GM21515 (cell line): ENCODE measurements around the gene SNX18.
A peak's percentile ranks its signal among the peaks of the same experiment; 100 is the strongest.
"Not testable (repeated sequence)": the region's sequence is repeated elsewhere in the genome, so short reads cannot be mapped to it uniquely, and the experiment has no call there.

ENCODE experiments used
- ATAC-seq: cut with Tn5 transposase; IDR thresholded peaks from one replicate; pipeline ENCODE4 v1.9.1; 2021; ENCODE audit not compliant: unreplicated experiment

Gene SNX18

DNA sequence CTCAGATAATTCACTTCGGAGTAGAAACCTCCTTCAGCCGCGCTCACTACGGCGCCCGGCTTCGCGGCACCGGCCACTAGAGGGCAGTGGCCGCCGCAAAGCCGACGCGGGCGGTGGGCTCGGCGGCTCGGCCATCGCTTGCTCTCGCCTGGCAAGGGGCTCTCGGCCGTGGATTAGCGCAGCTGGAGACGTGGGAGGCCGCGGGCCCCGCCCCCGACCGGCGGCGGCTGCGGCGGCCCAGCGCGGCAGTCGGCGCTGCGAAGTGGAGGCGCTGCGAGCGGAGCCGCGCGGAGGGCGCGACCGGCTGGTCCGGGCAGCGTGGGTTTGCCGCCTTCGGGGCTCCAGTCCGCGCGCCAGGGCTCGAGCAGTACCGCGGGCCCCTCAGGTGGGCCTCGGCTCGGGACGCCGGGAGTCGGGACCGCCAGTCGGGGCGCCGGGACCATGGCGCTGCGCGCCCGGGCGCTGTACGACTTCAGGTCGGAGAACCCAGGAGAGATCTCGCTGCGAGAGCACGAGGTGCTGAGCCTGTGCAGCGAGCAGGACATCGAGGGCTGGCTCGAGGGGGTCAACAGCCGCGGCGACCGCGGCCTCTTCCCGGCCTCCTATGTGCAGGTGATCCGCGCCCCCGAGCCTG lies at the start of gene SNX18:
Gene SNX18 (plus strand): TSS at position 248 of the 634 bp plus-strand sequence. CDS start 194 bp downstream, at position 442.
- ATAC-seq: peak; percentile 97

- peak; percentile 89 for ATAC-seq
Observed at GRCh38 chr5:54469622-54470021, 47.9 kb upstream of the SNX18 start.

GRCh38 chr5:54470128-54470527 lies 47.4 kb upstream of the SNX18 start:
- no peak for ATAC-seq

GRCh38 chr5:54470677-54471076 lies 46.9 kb upstream of the SNX18 start:
- no peak for ATAC-seq

DNA sequence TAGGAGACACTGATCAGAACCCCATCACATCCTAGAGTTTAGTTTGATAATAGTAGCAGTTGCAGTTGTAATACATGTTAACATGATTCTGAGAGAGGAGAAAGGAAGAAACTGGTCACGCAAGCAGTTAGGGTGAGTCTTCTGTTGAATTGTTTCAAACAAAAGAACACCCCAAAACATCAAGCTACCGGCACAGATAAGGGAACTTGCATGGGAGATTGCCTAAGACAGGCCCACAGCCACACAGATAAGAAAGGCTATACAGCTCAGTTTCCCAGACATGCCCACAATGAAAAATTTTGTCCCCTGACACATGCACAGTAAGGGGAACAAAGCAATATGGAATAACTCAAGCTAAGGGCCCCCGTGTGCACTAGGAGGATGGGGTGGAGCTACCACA lies 46.2 kb upstream of the SNX18 start:
- ATAC-seq: no peak

GRCh38 chr5:54476682-54477081 lies 40.9 kb upstream of the SNX18 start:
- ATAC-seq: no peak

DNA sequence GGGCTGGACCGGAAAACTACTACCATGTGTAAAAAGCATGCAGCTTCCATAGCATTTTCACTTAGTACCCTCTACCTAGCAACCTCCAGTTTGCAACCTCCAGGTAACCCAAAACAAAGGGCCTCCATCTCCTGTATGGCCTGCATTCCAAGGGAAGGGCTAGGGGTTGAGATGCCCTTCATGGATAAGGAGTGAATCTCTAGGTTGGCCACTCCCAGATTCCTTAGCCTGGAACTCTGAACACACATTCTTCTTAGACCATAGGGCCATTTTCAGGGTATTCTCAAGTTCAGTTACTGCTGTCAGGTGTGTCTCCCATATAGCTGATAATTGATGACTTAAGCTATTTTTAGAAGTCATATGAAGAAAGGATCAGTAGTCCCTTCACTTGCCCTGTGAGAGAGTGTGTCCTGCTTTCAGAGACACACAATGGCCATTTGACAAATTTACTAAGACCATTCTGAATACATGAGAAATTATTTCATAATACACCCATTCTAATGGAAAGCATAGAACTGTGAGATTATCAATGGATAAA lies 39.5 kb upstream of the SNX18 start:
- ATAC-seq: no peak

DNA sequence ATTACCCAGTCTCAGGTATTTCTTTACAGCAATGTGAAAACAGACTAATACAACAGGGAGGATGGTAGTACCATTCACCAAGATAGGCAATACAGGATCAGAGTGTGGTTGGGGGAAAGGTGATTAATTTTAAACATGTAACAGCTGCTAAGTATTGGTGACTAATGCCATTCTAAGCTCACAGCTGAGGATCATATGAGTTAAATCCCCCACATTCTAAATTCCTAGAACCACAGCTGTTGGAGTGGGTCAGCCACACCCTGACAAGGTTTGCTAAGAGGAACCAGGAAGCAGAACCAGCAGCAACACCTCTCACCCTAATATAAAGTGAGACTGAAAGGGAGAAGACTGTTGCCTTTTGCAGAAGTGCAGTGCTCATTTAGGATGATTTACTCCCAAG lies 37.3 kb upstream of the SNX18 start:
- ATAC-seq: no peak

- ATAC-seq: no peak
Observed at GRCh38 chr5:54484219-54484894, 33.2 kb upstream of the SNX18 start.

DNA sequence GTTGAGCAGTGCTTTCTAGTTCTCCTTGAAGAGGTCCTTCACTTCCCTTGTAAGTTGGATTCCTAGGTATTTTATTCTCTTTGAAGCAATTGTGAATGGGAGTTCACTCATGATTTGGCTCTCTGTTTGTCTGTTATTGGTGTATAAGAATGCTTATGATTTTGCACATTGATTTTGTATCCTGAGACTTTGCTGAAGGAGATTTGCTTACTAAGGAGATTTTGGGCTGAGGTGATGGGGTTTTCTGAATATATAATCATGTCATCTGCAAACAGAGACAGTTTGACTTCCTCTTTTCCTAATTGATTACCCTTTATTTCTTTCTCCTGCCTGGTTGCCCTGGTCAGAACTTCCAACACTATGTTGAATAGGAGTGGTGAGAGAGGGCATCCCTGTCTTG lies 31.9 kb upstream of the SNX18 start:
- not testable (repeated sequence) for ATAC-seq

DNA sequence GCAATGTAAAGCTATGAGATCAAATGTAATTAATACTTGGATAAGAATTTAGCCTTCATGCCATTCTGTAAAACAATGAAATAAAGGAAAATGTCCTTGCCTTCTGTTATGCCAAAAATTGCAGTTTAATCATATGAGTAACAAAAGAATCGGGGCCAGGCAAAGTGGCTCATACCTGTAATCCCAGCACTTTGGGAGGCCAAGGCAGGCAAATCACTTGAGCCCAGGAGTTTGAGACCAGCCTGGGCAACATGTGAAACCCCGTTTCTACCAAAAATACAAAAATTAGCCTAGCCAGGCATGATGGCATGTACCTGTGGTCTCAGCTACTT lies 27.9 kb upstream of the SNX18 start:
- ATAC-seq: not testable (repeated sequence)

DNA sequence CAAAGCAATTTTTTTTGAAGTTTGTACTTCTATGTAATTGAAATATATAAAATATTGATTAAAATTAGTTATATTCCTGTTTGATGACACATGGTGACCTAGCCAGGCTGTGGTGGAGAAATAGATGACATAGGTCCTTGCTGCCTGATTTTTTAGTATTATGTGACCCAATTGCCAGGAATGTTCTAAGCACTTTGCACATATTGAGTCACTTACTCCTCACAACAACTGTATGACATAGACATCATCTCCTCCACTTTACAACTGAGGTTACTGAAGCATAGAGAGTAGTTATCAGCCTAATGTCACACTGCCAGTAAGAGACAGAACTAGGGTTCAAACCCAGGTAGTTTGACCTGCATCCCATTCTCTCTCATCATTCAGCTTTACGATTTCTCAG lies 26.2 kb upstream of the SNX18 start:
- no peak for ATAC-seq

DNA sequence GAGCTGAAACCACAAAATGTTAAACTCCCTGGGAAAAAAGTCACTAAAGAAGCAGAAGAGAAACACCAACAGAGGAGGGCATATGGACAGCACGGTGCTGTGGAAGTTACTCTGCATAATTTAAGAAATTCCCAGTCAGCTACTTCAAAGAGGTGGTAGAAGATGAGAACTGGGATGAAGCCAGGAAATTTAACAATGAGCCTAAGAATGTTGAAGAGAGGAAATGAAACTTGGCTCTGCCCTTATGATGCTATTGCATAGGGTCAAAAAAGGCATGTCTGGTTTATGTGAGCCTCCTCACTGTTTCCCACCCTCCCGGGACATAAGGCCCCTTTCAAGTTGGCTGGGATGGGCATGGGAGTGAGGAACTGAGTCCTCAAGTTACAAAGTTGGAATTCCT lies 25.4 kb upstream of the SNX18 start:
- no peak for ATAC-seq

- ATAC-seq: no peak
Observed at GRCh38 chr5:54495027-54495426, 22.5 kb upstream of the SNX18 start.

GRCh38 chr5:54514291-54514690 lies 3.3 kb upstream of the SNX18 start:
- no peak for ATAC-seq

- no peak for ATAC-seq
Observed at GRCh38 chr5:54514841-54515432, 2.6 kb upstream of the SNX18 start.

GRCh38 chr5:54515634-54516033 lies 1.9 kb upstream of the SNX18 start:
- ATAC-seq: no peak

DNA sequence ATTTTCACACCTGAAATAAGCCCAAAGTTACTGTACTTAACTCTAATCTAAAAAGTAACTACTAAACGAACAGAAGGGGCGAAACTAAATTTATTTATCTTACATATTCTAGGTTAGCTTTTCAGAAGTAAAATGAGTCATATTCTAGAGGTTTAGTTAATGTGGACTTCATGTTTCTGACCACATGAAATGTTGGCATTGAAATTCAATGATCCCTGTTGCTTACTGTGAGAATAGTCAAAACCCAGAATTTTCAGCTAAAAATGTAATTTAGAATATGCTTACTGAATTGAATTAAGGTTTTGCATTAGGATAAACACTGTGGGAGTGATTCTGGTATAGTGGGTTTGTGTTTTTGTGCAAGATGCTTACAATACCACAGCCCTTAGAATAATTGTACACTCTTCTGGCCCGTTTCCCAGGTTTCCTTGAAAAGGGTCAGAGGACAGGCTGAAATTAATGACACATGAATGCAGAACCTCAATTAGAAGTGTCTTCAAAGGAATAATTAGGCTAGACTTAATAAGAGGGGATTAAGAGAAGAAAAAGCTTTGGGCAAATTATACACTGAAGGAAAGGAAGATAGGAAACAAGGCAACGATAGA lies 1.4 kb upstream of the SNX18 start:
- no peak for ATAC-seq

DNA sequence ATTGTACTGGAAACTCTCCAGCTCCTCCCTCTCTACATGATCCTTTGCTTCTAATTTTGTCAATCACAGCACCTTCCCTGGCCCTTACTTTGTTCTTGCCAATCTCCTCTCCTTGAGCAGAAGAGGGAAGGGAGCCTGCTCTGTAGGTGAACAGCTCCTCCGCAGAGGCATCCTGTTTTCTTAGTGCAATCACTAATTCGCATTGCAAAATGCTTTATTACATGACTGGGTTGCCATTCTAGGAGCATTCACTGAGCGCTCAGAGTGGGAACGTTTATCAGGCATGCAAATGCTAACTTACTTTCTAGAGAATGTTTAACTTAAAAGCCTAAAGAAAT lies 416 bp upstream of the SNX18 start:
- no peak for ATAC-seq

- ATAC-seq: peak; percentile 24
Observed at GRCh38 chr5:54518146-54518817, 723 bp downstream of the SNX18 start.

DNA sequence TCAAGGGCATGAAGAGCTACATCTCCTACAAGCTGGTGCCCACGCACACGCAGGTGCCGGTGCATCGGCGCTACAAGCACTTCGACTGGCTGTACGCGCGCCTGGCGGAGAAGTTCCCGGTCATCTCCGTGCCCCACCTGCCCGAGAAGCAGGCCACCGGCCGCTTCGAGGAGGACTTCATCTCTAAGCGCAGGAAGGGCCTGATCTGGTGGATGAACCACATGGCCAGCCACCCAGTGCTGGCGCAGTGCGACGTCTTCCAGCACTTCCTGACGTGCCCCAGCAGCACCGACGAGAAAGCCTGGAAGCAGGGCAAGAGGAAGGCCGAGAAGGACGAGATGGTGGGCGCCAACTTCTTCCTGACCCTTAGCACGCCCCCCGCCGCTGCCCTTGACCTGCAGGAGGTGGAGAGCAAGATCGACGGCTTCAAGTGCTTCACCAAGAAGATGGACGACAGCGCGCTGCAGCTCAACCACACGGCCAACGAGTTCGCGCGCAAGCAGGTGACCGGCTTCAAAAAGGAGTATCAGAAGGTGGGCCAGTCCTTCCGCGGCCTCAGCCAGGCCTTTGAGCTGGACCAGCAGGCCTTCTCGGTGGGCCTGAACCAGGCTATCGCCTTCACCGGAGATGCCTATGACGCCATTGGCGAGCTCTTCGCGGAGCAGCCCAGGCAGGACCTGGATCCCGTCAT lies 1.4 kb downstream of the SNX18 start:
- no peak for ATAC-seq
